Mesothelial cell of epicardium (in vitro differentiated cells): ENCODE results near the gene SNTG2. TPM values are rescaled to one million over a fixed set of nuclear protein-coding genes. Genes with fewer than 3 reads are reported as not detected.

Source experiments
- DNase-seq, 2 experiments: peaks; one replicate each; pipeline ENCODE4 v3.0.0; 2021; ENCODE audit warnings: low spot score in 2 of 2; ENCODE audit not compliant: unreplicated experiment in 2 of 2
- H3K27ac Mint-ChIP-seq: 2 replicates; pipeline ENCODE4 v1.8.0; 2021; ENCODE audit warnings: mixed read lengths
- H3K27me3 Mint-ChIP-seq: 2 replicates; pipeline ENCODE4 v1.8.0; 2021; ENCODE audit warnings: low read depth, mixed read lengths
- H3K36me3 Mint-ChIP-seq: 2 replicates; pipeline ENCODE4 v1.8.0; 2021; ENCODE audit warnings: mixed read lengths
- H3K4me1 Mint-ChIP-seq: 2 replicates; pipeline ENCODE4 v1.8.0; 2021; ENCODE audit warnings: mixed read lengths
- H3K4me3 Mint-ChIP-seq: 2 replicates; pipeline ENCODE4 v1.8.0; 2021; ENCODE audit warnings: mild to moderate bottlenecking, moderate library complexity, mixed read lengths
- H3K9me3 Mint-ChIP-seq: 2 replicates; pipeline ENCODE4 v1.8.0; 2021; ENCODE audit warnings: mixed read lengths
- total RNA-seq: library from RNA; stranded (reverse); gene quantifications from 3 replicates; pipeline ENCODE4 v1.2.1, GENCODE V29; 2021
- TF ChIP-seq, protein P1 (sequence below): fragments of 200-600 bp; sonication (generic); IDR thresholded peaks from one replicate; pipeline ENCODE4 v1.5.0; 2021; ENCODE audit warnings: antibody characterized with exemption; ENCODE audit not compliant: unreplicated experiment

SNTG2 gene
- total RNA-seq, 1 donor from 2014 or later = not detected

DNA sequence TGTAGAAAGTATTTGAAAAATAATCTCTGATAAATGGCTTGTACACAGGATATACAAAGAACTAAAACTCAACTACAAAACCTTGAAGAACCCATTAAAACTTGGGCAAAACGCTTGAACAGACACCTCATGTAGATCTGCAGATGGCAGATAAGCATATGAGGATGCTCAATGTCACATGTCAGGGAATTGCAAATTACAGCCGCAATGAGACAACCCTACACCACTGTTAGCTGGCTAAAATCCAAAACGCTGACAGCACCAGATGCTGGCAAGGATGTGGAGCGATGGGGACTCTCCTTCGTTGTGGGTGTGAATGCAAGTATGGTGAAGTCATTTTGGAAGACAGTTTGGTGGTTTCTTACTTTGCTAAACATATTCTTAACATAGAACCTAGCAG is 53.7 kb downstream of the SNTG2 start:
- Mint-ChIP-seq H3K27me3 (peaks cover 35% of the 10 kb centered on the region), H3K9me3 (peaks cover 11% of the 10 kb centered on the region), H3K27ac (no peak overlapping the region), H3K36me3 (no peaks in the 10 kb centered on the region), H3K4me3 (no peak overlapping the region), H3K4me1 (no peaks in the 10 kb centered on the region)
- DNase-seq = no peak
- TF ChIP-seq, protein P1, sequence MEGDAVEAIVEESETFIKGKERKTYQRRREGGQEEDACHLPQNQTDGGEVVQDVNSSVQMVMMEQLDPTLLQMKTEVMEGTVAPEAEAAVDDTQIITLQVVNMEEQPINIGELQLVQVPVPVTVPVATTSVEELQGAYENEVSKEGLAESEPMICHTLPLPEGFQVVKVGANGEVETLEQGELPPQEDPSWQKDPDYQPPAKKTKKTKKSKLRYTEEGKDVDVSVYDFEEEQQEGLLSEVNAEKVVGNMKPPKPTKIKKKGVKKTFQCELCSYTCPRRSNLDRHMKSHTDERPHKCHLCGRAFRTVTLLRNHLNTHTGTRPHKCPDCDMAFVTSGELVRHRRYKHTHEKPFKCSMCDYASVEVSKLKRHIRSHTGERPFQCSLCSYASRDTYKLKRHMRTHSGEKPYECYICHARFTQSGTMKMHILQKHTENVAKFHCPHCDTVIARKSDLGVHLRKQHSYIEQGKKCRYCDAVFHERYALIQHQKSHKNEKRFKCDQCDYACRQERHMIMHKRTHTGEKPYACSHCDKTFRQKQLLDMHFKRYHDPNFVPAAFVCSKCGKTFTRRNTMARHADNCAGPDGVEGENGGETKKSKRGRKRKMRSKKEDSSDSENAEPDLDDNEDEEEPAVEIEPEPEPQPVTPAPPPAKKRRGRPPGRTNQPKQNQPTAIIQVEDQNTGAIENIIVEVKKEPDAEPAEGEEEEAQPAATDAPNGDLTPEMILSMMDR = no peak

- H3K27me3 Mint-ChIP-seq = peaks cover 20% of the 10 kb centered on the region
- no peaks in the 10 kb centered on the region for H3K36me3 Mint-ChIP-seq
- no peak for DNase-seq
- H3K4me3 Mint-ChIP-seq = no peak overlapping the region
- TF ChIP-seq, protein P1 = no peak
- H3K9me3 Mint-ChIP-seq = no peaks in the 10 kb centered on the region
- peaks cover 21% of the 10 kb centered on the region for H3K4me1 Mint-ChIP-seq
- peak overlapping the region; percentile 61 for H3K27ac Mint-ChIP-seq
These were observed 59.8 kb downstream of the SNTG2 start for GRCh38 chr2:1010415-1010930.

DNA sequence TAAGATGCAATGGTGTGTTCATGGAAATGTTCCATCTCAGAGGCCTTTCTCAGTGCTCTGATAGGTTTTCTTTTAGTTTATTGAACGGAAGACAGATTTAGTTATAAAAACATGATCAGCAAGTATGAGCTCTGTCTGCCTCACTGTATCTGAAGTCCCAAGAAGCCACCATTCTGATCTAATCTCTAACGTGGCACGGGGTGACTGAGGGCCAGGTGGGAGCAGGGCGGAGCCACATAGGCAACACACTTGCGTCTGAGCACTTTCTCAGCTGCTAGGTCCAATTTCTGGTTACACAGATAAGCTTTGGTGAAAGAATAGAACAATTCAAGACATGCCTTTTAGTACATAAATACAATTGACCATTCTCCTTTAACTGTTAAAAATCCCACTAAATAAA is 60.4 kb downstream of the SNTG2 start:
- no peak for DNase-seq
- no peaks in the 10 kb centered on the region for H3K9me3 Mint-ChIP-seq
- peaks cover 21% of the 10 kb centered on the region for H3K4me1 Mint-ChIP-seq

DNA sequence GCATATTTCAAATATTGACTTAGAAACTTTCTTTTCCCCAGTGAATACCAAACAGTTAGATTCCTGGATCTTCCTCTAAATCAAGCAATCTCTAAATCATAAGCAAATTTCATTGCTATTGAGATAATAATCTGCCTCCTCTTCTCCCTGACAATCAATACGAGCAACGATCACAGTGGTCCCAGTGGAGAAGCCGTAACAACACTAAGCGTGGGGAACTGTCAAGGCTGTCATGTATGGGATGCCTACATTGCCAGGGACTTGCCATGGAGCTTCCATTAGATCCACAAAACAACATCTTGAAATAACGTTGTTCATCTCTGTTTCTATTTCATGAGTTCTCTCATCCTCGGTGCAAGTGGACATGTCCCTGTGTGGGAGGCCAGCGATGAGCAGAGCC is 61.3 kb downstream of the SNTG2 start:
- Mint-ChIP-seq H3K27ac (no peak overlapping the region), H3K36me3 (no peaks in the 10 kb centered on the region), H3K4me1 (peaks cover 21% of the 10 kb centered on the region), H3K27me3 (peaks cover 31% of the 10 kb centered on the region), H3K4me3 (no peak overlapping the region), H3K9me3 (no peaks in the 10 kb centered on the region)
- DNase-seq = no peak
- TF ChIP-seq, protein P1 = no peak

More for the DNA sequence above, 60.4 kb downstream of the SNTG2 start:
- no peak overlapping the region for H3K27ac Mint-ChIP-seq
- TF ChIP-seq, protein P1 = no peak
- no peak overlapping the region for H3K4me3 Mint-ChIP-seq
- peaks cover 24% of the 10 kb centered on the region for H3K27me3 Mint-ChIP-seq
- H3K36me3 Mint-ChIP-seq = no peaks in the 10 kb centered on the region

- Mint-ChIP-seq H3K27ac (no peak overlapping the region), H3K4me3 (no peak overlapping the region)
- DNase-seq = no peak
These were observed 64.2 kb downstream of the SNTG2 start for GRCh38 chr2:1014802-1015201.

More at GRCh38 chr2:1014802-1015201, 64.2 kb downstream of the SNTG2 start:
- TF ChIP-seq, protein P1 = no peak
- H3K9me3 Mint-ChIP-seq = no peaks in the 10 kb centered on the region
- peaks cover 18% of the 10 kb centered on the region for H3K4me1 Mint-ChIP-seq
- H3K36me3 Mint-ChIP-seq = no peaks in the 10 kb centered on the region
- peaks cover 43% of the 10 kb centered on the region for H3K27me3 Mint-ChIP-seq
